K562 (cell line): Measurements from ENCODE around the gene KCNK3. TPM values are rescaled to one million over a fixed set of nuclear protein-coding genes. Genes with fewer than 3 reads are reported as not detected.
A peak's percentile ranks its signal among the peaks of the same experiment; 100 is the strongest.
"Not testable (repeated sequence)": the region's sequence is repeated elsewhere in the genome, so short reads cannot be mapped to it uniquely, and the experiment has no call there.

Experiments used
- HDAC1 ChIP-seq, 2 experiments: fragments of 450-650 bp; IDR thresholded peaks; 2 replicates each; pipeline ENCODE4 v1.6.1; 2016 to 2017; ENCODE audit warnings: inconsistent platforms in 1 of 2, mild to moderate bottlenecking in 1 of 2, moderate library complexity in 1 of 2
- HDAC2 ChIP-seq: fragments of 450-650 bp; IDR thresholded peaks from 2 replicates; pipeline ENCODE4 v1.6.1; 2016; ENCODE audit warnings: mild to moderate bottlenecking
- JUND ChIP-seq, 2 experiments: IDR thresholded peaks; 2 replicates in 1 of 2; 3 replicates in 1 of 2; pipeline ENCODE4 v1.6.1; 2011; ENCODE audit warnings: borderline replicate concordance in 2 of 2, low read depth in 2 of 2, low read length in 2 of 2, improper control_type of control experiment in 1 of 2, missing biosample characterization in 1 of 2, missing genetic modification characterization in 1 of 2, missing genetic modification reagents in 1 of 2
- KDM1A ChIP-seq, 2 experiments: fragments of 450-650 bp; IDR thresholded peaks; 2 replicates each; pipeline ENCODE4 v1.6.1; 2016; ENCODE audit warnings: mild to moderate bottlenecking in 2 of 2
- MXD1 ChIP-seq: fragments of 250-450 bp; sonication (Bioruptor Pico); IDR thresholded peaks from 2 replicates; pipeline ENCODE4 v1.8.0; 2021; ENCODE audit warnings: borderline replicate concordance, mild to moderate bottlenecking, moderate library complexity; ENCODE audit not compliant: poor library complexity, severe bottlenecking
- RFX7 ChIP-seq: fragments of 250-450 bp; sonication (Bioruptor Pico); IDR thresholded peaks from 2 replicates; pipeline ENCODE4 v1.5.1; 2021; ENCODE audit warnings: mild to moderate bottlenecking
- polyA plus RNA-seq, 8 experiments: library from polyadenylated mRNA; depleted of rRNA in 4 of 8; stranded (reverse) in 5 of 8; unstranded in 3 of 8; fragments of >200 nt; fragmentation: Nextera tagmentation in 2 of 8; fragmentation: Illumina TruSeq in 1 of 8; extraction: Ambion mirVana in 2 of 8; extraction: Trizol in 1 of 8; gene quantifications; 2 replicates each; pipeline versions ENCODE4 v1.2.1 to v1.2.3, GENCODE V29; 2011 to 2014; ENCODE audit warnings: inconsistent platforms in 1 of 8, missing spikeins in 1 of 8
- total RNA-seq, 7 experiments: library from RNA; depleted of rRNA in 6 of 7; stranded (reverse); fragments of >200 nt in 6 of 7; fragmentation: Illumina TruSeq in 2 of 7; extraction: Trizol in 2 of 7; gene quantifications; 2 replicates each; pipeline versions ENCODE4 v1.2.1 to v1.2.3, GENCODE V29; 2011 to 2021; ENCODE audit warnings: low replicate concordance in 1 of 7
- TF ChIP-seq, protein P1 (sequence below): fragments of 250-450 bp; sonication (Bioruptor Pico); IDR thresholded peaks from 2 replicates; pipeline ENCODE4 v1.4.0; 2020
- TF ChIP-seq, protein P2 (sequence below): fragments of 250-450 bp; sonication (Bioruptor Pico); IDR thresholded peaks from 2 replicates; pipeline ENCODE4 v1.5.1; 2021; ENCODE audit warnings: mild to moderate bottlenecking
- TF ChIP-seq, protein P3 (sequence below), 2 experiments: fragments of 450-650 bp; conservative IDR thresholded peaks; 2 replicates each; pipeline ENCODE4 v1.6.1; 2017; ENCODE audit warnings: mild to moderate bottlenecking in 2 of 2, moderate library complexity in 2 of 2
- TF ChIP-seq, protein P4 (sequence below): fragments of 250-450 bp; sonication (Bioruptor Pico); IDR thresholded peaks from 2 replicates; pipeline ENCODE4 v1.4.0; 2020; ENCODE audit warnings: mild to moderate bottlenecking, moderate library complexity

The KCNK3 gene
- total and polyA plus RNA-seq, 9 of the 15 experiments (the other 6 are each of a cell fraction or from before 2014, with no cell fraction given), result 0.01 to 0.20 (median 0.07) TPM; not detected in 5

DNA sequence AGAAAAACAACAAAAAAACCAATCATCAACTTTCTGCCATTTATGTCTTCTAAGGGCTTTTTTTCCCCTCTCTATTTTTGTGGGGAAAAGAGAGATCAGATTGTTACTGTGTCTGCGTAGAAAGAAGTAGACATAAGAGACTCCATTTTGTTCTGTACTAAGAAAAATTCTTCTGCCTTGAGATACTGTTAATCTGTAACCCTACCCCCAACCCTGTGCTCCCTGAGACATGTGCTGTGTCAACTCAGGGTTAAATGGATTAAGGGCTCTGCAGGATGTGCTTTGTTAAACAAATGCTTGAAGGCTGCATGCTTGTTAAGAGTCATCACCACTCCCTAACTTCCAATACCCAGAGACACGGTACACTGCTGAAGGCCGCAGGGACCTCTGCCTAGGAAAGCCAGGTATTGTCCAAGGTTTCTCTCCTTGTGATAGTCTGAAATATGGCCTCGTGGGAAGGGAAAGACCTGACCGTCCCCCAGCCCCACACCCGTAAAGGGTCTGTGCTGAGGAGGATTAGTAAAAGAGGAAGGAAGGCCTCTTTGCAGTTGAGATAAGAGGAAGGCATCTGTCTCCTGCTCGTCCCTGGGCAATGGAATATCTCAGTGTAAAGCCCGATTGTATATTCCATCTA lies 57.4 kb downstream of the KCNK3 start (continued):
- TF ChIP-seq, protein P1, sequence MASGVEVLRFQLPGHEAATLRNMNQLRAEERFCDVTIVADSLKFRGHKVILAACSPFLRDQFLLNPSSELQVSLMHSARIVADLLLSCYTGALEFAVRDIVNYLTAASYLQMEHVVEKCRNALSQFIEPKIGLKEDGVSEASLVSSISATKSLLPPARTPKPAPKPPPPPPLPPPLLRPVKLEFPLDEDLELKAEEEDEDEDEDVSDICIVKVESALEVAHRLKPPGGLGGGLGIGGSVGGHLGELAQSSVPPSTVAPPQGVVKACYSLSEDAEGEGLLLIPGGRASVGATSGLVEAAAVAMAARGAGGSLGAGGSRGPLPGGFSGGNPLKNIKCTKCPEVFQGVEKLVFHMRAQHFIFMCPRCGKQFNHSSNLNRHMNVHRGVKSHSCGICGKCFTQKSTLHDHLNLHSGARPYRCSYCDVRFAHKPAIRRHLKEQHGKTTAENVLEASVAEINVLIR (CRISPR knock-in tag), result peak; percentile 83
- TF ChIP-seq, protein P2, sequence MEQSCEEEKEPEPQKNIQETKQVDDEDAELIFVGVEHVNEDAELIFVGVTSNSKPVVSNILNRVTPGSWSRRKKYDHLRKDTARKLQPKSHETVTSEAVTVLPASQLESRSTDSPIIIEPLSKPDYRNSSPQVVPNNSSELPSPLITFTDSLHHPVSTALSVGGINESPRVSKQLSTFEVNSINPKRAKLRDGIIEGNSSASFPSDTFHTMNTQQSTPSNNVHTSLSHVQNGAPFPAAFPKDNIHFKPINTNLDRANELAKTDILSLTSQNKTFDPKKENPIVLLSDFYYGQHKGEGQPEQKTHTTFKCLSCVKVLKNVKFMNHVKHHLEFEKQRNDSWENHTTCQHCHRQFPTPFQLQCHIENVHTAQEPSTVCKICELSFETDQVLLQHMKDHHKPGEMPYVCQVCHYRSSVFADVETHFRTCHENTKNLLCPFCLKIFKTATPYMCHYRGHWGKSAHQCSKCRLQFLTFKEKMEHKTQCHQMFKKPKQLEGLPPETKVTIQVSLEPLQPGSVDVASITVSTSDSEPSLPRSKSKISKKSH, result peak; percentile 71; the same call in 1 of the 2 replicates
- peak; percentile 66; the same call in 1 of the 2 replicates for TF ChIP-seq RFX7 (CRISPR knock-in tag)
- TF ChIP-seq, protein P3, sequence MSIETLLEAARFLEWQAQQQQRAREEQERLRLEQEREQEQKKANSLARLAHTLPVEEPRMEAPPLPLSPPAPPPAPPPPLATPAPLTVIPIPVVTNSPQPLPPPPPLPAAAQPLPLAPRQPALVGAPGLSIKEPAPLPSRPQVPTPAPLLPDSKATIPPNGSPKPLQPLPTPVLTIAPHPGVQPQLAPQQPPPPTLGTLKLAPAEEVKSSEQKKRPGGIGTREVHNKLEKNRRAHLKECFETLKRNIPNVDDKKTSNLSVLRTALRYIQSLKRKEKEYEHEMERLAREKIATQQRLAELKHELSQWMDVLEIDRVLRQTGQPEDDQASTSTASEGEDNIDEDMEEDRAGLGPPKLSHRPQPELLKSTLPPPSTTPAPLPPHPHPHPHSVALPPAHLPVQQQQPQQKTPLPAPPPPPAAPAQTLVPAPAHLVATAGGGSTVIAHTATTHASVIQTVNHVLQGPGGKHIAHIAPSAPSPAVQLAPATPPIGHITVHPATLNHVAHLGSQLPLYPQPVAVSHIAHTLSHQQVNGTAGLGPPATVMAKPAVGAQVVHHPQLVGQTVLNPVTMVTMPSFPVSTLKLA (conservative IDR thresholded peaks at IDR 0.05), result peak; percentile 53 to 70; a peak in 3 of 4 replicates
- TF ChIP-seq, protein P4, sequence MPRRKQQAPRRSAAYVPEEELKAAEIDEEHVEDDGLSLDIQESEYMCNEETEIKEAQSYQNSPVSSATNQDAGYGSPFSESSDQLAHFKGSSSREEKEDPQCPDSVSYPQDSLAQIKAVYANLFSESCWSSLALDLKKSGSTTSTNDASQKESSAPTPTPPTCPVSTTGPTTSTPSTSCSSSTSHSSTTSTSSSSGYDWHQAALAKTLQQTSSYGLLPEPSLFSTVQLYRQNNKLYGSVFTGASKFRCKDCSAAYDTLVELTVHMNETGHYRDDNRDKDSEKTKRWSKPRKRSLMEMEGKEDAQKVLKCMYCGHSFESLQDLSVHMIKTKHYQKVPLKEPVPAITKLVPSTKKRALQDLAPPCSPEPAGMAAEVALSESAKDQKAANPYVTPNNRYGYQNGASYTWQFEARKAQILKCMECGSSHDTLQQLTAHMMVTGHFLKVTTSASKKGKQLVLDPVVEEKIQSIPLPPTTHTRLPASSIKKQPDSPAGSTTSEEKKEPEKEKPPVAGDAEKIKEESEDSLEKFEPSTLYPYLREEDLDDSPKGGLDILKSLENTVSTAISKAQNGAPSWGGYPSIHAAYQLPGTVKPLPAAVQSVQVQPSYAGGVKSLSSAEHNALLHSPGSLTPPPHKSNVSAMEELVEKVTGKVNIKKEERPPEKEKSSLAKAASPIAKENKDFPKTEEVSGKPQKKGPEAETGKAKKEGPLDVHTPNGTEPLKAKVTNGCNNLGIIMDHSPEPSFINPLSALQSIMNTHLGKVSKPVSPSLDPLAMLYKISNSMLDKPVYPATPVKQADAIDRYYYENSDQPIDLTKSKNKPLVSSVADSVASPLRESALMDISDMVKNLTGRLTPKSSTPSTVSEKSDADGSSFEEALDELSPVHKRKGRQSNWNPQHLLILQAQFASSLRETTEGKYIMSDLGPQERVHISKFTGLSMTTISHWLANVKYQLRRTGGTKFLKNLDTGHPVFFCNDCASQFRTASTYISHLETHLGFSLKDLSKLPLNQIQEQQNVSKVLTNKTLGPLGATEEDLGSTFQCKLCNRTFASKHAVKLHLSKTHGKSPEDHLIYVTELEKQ (CRISPR knock-in tag), result peak; percentile 94
- TF ChIP-seq HDAC1 (IDR thresholded peaks at IDR 0.05), result peak in 1 of 2 experiments; percentile 29; a peak in 1 of 4 replicates
- TF ChIP-seq HDAC2, result peak; percentile 80
- TF ChIP-seq JUND (IDR thresholded peaks at IDR 0.05; ENCODE audit: borderline replicate concordance, low read depth, low read length), result not testable (repeated sequence)
- peak; percentile 55; the same call in 2 of the 3 replicates for TF ChIP-seq JUND (tag; IDR thresholded peaks at IDR 0.05; ENCODE audit: borderline replicate concordance, low read depth, low read length)
- TF ChIP-seq KDM1A (IDR thresholded peaks at IDR 0.05), result peak; percentile 43 to 80; a peak in 2 of 4 replicates
- TF ChIP-seq MXD1 (CRISPR knock-in tag), result peak; percentile 72
